LoVo (cell line): ENCODE results near the gene KIAA0232.
"Not testable (repeated sequence)": the region's sequence is repeated elsewhere in the genome, so short reads cannot be mapped to it uniquely, and the experiment has no call there.

Source experiments
- DNase-seq: peaks from one replicate; pipeline ENCODE4 v3.0.0-alpha.2; 2016; ENCODE audit warnings: low spot score

The KIAA0232 gene

GRCh38 chr4:6900956-6901355 is 118.4 kb downstream of the KIAA0232 start:
- DNase-seq: no peak

- no peak for DNase-seq
Observed at GRCh38 chr4:6901669-6902317, 119.3 kb downstream of the KIAA0232 start.

GRCh38 chr4:6902318-6903042 is 120.0 kb downstream of the KIAA0232 start:
- DNase-seq: no peak

- no peak for DNase-seq
Observed at GRCh38 chr4:6905516-6906445, 123.3 kb downstream of the KIAA0232 start.

- DNase-seq: not testable (repeated sequence)
Observed at GRCh38 chr4:6906486-6906885, 124.0 kb downstream of the KIAA0232 start.

- DNase-seq: peak; percentile 34
Observed at GRCh38 chr4:6907658-6908191, 125.2 kb downstream of the KIAA0232 start.

- no peak for DNase-seq
Observed at GRCh38 chr4:6908432-6909112, 126.0 kb downstream of the KIAA0232 start.

- peak; percentile 85 for DNase-seq
Observed at GRCh38 chr4:6909113-6909969, 126.8 kb downstream of the KIAA0232 start, which contains the start of gene TBC1D14. Gene TBC1D14, plus strand, starts transcription at chr4:6909826. Its CDS starts 13,564 bp downstream, at chr4:6923390.

GRCh38 chr4:6909970-6910339 is 127.4 kb downstream of the KIAA0232 start:
- DNase-seq: no peak

GRCh38 chr4:6910340-6910959 is 127.9 kb downstream of the KIAA0232 start:
- DNase-seq: peak; percentile 51

- DNase-seq: no peak
Observed at GRCh38 chr4:6910960-6911874, 128.7 kb downstream of the KIAA0232 start.

GRCh38 chr4:6911917-6912316 is 129.4 kb downstream of the KIAA0232 start:
- DNase-seq: not testable (repeated sequence)

GRCh38 chr4:6912441-6912840 is 129.9 kb downstream of the KIAA0232 start:
- DNase-seq: no peak

GRCh38 chr4:6913350-6913905 is 130.9 kb downstream of the KIAA0232 start:
- no peak for DNase-seq

GRCh38 chr4:6914448-6914847 is 131.9 kb downstream of the KIAA0232 start:
- no peak for DNase-seq

GRCh38 chr4:6915041-6916005 is 132.8 kb downstream of the KIAA0232 start:
- no peak for DNase-seq

- DNase-seq: no peak
Observed at GRCh38 chr4:6916069-6916586, 133.6 kb downstream of the KIAA0232 start.
